K562 treated with DMSO at 1 percent for 24 hours (cell line): ENCODE data around the gene MMP24. TPM values are rescaled to one million over a fixed set of nuclear protein-coding genes. Genes with fewer than 3 reads are reported as not detected.

Experiments
- total RNA-seq: library from RNA; unstranded; fragments of 300-600 nt; gene quantifications from 2 replicates; pipeline ENCODE4 v1.2.3, GENCODE V29; 2022; ENCODE audit warnings: low read depth; ENCODE audit not compliant: insufficient read depth

The MMP24 gene
- 0.16 and 0.31 TPM in 2 replicates for total RNA-seq

GRCh38 chr20:35226126-35226883, at the start of gene MMP24:
TSS of gene MMP24 (plus strand) at chr20:35226690. CDS start at chr20:35226739, 49 bp downstream.

GRCh38 chr20:35277531-35278395, 51.3 kb downstream of the MMP24 start, which contains the start of gene MMP24OS:
TSS of gene MMP24OS (minus strand) at chr20:35278122. CDS start at chr20:35277929, 193 bp downstream.

GRCh38 chr20:35284267-35284991, 57.9 kb downstream of the MMP24 start, which contains the start of gene EIF6:
TSS of gene EIF6 (minus strand) at chr20:35284772. CDS start at chr20:35284487, 285 bp downstream.

GRCh38 chr20:35291654-35292503, 65.4 kb downstream of the MMP24 start, which contains the start of gene FAM83C:
TSS of gene FAM83C (minus strand) at chr20:35292425. CDS start at chr20:35292304, 121 bp downstream.

Other genes starting within 250 kb of the MMP24 start
- gene TRPC4AP, start 133.9 kb upstream of the MMP24 start, total RNA-seq = 83.7 and 88.3 TPM in 2 replicates
- gene EDEM2, start 79.4 kb upstream of the MMP24 start, total RNA-seq = 29.5 and 33.0 TPM in 2 replicates
- 22.9 and 28.8 TPM in 2 replicates for gene PROCR, start 54.6 kb upstream of the MMP24 start, total RNA-seq
- 161 and 170 TPM in 2 replicates for gene MMP24OS, start 51.4 kb downstream of the MMP24 start, total RNA-seq
- gene EIF6, start 58.1 kb downstream of the MMP24 start, total RNA-seq = 189 and 206 TPM in 2 replicates
- gene FAM83C, start 65.7 kb downstream of the MMP24 start, total RNA-seq = not detected in 2 replicates
- 30.4 and 31.1 TPM in 2 replicates for gene UQCC1, start 185.3 kb downstream of the MMP24 start, total RNA-seq
- gene GDF5, start 211.5 kb downstream of the MMP24 start, total RNA-seq = not detected in 2 replicates
- 15.9 and 18.0 TPM in 2 replicates for gene CEP250, start 228.9 kb downstream of the MMP24 start, total RNA-seq